Measurements from ENCODE around the gene ARFGAP1.
"Not testable (repeated sequence)": the region's sequence is repeated elsewhere in the genome, so short reads cannot be mapped to it uniquely, and the experiment has no call there.

ARFGAP1 gene

DNA sequence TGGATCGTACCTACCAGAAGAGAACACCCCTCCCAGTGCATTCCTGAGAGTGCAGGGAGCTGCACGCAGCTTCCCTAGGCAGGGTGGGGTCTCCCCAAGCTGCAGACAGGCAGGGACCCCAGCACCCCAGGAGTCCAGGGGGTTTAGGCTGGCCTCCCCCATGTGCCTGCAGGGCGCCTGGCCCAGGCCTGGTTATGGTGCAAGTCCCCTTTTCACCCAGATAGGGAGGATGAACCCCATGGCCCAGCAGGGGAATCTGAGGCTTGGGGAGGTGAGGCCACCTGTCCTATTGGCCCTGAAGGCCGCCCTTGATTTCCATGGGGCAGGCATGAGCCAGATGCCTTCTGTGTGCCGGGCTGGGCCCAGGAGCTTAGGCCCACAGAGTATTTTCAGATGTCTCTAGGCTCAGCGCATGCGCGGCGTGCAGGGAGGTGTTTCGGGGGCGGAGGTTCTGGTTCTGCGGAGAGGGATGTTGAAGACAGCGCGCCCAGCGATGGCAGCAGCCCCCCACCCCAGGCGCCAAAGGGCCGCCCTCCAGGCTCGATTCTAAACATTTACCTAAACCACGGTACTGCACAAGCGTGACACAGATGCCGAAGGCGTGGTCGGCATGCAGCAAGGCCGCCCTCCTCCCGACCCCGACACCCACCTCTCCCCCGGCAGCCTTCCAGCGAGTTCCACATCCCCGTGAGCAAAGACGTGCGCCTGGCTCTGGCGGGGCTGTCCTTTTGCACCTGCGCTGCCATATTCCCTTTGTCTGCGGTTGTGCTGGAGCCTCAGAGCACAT lies 49.7 kb downstream of the ARFGAP1 start:
- DNase-seq = no peak

DNA sequence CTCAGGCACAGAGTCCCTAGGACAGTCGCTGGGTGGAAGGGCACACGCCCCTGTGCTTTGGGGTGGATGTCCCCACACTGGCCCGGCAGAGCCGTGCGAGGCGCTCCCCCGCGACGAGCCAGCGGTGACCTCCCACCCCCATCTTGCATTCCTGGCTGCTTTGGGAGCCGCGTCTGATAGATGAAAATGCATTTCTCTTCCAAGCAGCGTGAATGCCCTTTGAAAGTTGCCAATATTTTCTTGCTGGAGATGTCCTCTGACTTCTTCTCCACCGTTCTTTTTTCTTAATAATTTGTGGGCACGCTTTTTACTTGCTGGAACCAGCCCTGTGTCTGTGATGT lies 50.3 kb downstream of the ARFGAP1 start:
- no peak for DNase-seq

- no peak for DNase-seq
Observed at GRCh38 chr20:63323357-63323981, 50.9 kb downstream of the ARFGAP1 start.

- no peak for DNase-seq
Observed at GRCh38 chr20:63325021-63325471, 52.4 kb downstream of the ARFGAP1 start.

- DNase-seq = no peak
Observed at GRCh38 chr20:63325554-63326313, 53.1 kb downstream of the ARFGAP1 start.

DNA sequence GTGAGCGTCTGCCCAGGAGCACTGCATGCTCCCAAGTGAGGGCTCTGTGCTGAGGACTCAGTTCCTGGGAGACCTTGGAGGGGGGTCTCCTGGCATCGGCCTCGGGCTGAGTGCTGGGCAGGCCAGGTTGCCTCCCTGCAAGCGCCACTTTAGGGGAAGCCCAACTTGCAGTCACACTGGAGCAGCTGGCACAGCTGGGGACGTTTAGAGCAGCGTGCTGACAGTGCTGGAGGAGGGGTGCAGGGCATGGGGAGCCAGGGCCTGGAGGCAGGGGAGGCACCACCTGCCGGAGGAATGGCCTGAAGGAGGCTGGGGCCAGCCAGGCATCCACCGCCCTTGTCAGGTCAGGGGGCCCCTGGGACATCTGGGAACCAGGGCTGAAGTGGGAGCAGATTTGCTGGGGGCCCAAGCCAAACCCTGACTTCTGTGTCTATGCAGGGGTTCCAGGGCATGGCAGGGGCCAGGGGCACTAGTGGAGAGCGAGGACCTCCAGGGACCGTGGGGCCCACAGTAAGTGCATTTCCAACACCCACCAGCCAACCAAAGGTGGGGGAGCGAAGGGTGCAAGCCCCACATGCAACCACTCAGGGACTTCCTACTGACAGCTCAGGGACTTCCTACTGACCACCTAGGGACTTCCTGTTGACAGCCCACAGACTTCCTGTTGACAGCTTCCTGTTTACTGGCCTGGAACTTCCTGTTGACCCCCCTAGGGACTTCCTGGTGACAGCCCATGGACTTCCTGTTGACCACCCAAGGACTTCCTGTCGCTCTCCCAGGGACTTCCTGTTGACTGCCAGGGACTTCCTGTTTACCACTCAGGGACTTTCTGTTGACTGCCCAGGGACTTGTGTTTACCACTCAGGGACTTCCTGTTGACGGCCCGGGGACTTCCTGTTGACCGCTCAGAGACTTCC lies 54.0 kb downstream of the ARFGAP1 start:
- peak; percentile 8 to 30 for DNase-seq

DNA sequence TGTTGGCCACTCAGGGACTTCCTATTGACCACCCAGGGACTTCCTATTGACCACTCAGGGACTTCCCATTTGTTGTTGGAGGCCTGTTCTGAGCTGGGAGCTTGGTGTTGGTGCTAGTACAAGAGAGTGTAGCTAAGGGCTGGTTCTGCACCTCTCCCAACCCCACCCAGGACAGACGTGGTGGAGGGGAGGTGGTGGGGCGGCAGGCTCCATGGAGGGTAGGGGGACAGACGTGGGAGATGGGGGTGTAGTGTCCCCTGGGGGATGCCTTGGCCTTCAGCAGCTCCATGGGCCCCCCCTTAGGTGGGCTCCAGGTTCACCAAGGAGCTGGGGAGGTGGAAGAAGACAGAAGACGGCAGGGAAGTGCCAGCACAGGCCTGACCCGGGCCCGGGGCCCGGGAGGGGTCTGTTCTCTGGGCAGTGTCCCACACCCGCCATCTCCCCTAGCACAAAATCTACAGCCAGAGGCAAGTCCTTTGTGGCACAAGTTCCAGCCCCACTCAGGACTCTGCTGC lies 54.7 kb downstream of the ARFGAP1 start:
- DNase-seq = no peak

GRCh38 chr20:63328026-63328700 lies 55.5 kb downstream of the ARFGAP1 start:
- DNase-seq = no peak

DNA sequence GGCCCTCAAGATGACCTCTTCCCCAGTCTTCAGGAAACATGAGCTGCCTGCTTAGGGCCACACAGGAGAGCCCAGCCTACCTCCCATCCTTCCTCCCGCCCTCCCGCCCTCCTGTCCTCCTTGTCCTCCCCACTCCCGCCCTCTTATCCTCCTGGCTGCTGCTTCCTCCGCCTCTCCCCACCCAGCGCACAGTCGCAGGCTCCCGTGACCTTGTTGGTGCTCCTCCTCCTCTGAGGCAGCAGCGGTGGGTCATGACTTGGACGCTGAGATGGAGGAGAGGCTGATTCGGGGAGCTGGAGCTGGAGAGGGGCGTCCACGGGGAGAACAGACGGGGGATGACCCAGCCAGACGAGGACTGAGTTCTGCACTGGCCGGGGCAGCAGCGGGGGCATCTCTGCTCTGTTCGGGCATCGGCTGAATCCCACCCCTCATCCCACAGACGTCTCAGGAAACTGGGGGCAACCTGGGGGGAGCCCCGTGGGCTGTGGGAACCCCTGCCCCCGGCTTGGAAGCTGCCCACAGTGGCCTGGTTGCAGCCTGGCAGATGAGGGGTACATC lies 56.2 kb downstream of the ARFGAP1 start:
- DNase-seq = no peak

GRCh38 chr20:63329331-63330083 lies 56.9 kb downstream of the ARFGAP1 start:
- no peak for DNase-seq

DNA sequence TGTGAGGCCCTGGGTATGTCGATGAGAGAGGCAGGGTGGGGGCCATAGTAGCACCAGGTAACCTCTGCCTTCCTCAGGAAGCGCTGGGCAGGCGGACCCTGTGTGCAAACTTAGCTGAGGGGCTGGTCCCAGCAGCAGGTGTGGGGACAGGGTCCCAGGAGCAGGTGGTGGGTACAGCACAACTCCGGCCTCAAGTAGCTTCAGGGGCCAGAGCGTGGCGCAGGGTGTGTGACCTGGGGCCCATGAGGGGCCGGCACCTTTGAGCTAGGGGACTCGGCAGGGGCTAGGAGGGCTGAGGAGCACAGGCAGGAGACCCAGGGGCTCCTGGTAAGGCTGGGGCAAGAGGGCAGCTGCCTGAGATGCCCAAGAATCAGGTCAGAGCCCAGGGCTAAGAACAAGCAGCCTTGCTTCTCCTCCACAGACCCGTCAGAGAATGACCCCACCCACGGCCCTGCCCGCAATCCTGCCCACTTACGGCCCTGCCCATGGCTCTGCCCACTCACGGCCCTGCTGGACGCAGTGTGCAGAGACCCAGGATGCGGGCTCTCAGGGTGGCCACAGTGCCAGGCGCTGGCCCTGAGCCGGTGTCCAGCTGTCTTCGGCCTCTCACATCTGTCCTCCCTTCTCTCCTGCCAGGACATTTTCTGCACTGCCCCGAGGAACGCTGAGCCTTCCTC lies 57.6 kb downstream of the ARFGAP1 start:
- no peak for DNase-seq

- no peak for DNase-seq
Observed at GRCh38 chr20:63330940-63331339, 58.3 kb downstream of the ARFGAP1 start.

- DNase-seq = no peak
Observed at GRCh38 chr20:63331741-63332400, 59.3 kb downstream of the ARFGAP1 start.

- no peak for DNase-seq
Observed at GRCh38 chr20:63332488-63333240, 60.1 kb downstream of the ARFGAP1 start.

GRCh38 chr20:63333241-63333836 lies 60.7 kb downstream of the ARFGAP1 start:
- no peak for DNase-seq

DNA sequence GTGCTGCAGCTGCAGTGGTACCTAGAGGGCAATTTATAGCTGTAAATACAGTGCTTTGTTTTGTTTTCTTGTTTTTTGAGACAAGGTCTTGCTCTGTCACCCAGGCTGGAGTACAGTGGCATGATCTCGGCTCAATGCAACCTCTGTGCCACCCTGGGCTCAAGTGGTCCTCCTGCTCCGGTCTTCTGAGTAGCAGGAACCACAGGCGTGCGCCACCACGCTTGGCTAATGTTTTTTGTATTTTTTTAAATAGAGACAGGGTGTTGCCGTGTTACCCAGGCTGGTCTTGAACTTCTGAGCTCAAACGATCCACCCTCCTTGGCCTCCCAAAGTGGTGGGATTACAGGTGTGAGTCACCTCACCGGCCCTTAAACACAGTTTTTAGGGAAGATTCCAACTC lies 61.7 kb downstream of the ARFGAP1 start:
- DNase-seq = no peak

- DNase-seq = not testable (repeated sequence)
Observed at GRCh38 chr20:63335060-63335459, 62.4 kb downstream of the ARFGAP1 start.

GRCh38 chr20:63335711-63336110 lies 63.1 kb downstream of the ARFGAP1 start:
- DNase-seq = no peak

Data from inflammatory macrophage (primary cell).